Ascending aorta (tissue), 2 donors: ENCODE results near the gene TMEM186. TPM values are rescaled to one million over a fixed set of nuclear protein-coding genes. Genes with fewer than 3 reads are reported as not detected.
"Not testable (repeated sequence)": the region's sequence is repeated elsewhere in the genome, so short reads cannot be mapped to it uniquely, and the experiment has no call there.

ENCODE experiments used
- DNase-seq, 2 donors: peaks; one replicate each; pipeline ENCODE4 v3.0.0-alpha.2; 2019; ENCODE audit warnings: low spot score in 2 of 2
- H3K27ac ChIP-seq, 2 donors: fragments of 200-600 bp; sonication (generic); one replicate each; pipeline ENCODE4 v1.5.1; 2016 to 2017; ENCODE audit warnings: mild to moderate bottlenecking in 1 of 2
- H3K27me3 ChIP-seq: fragments of 200-600 bp; sonication (generic); one replicate; pipeline ENCODE4 v1.5.1; 2017
- H3K36me3 ChIP-seq, 2 donors: fragments of 200-600 bp; sonication (generic); one replicate each; pipeline ENCODE4 v1.5.1; 2016
- H3K4me1 ChIP-seq, 2 donors: fragments of 200-600 bp; sonication (generic); one replicate each; pipeline ENCODE4 v1.5.1; 2016 to 2017; ENCODE audit warnings: mild to moderate bottlenecking in 1 of 2
- H3K4me3 ChIP-seq, 2 donors: fragments of 200-600 bp; sonication (generic); one replicate each; pipeline ENCODE4 v1.5.1; 2016 to 2017; ENCODE audit warnings: mild to moderate bottlenecking in 1 of 2
- H3K9me3 ChIP-seq, 2 donors: fragments of 200-600 bp; sonication (generic); one replicate each; pipeline ENCODE4 v1.5.1; 2016
- CTCF ChIP-seq, 3 experiments: fragments of 200-600 bp in 2 of 3; fragments of 450-650 bp in 1 of 3; sonication (generic) in 2 of 3; IDR thresholded peaks; one replicate each; pipeline ENCODE4 v1.5.1; 2016 to 2019; ENCODE audit warnings: antibody characterized with exemption in 3 of 3, mild to moderate bottlenecking in 1 of 3, moderate library complexity in 1 of 3
- intact Hi-C: fragments of 100-400 bp; cut with DNase I; formaldehyde crosslinking; loops from one replicate; pipeline ENCODE4 v1.15.1; 2023
- total RNA-seq: library from RNA; depleted of rRNA; stranded (reverse); fragments of >200 nt; gene quantifications from one replicate; pipeline ENCODE4 v1.1.0, GENCODE V29; 2016

TMEM186 gene
- total RNA-seq, 1 donor from 2014 or later: 1.5 TPM

- Histone ChIP-seq H3K27me3 (no peaks in the 10 kb centered on the region), H3K4me3 (no peak overlapping the region), H3K36me3 (peaks cover 6 to 22% of the 10 kb centered on the region in 2 donors), H3K9me3 (no peaks in the 10 kb centered on the region), H3K4me1 (no peaks in the 10 kb centered on the region), H3K27ac (no peak overlapping the region)
- no peak for TF ChIP-seq CTCF (IDR thresholded peaks at IDR 0.05)
- DNase-seq: no peak
- intact Hi-C loops: no loop called here
Observed at GRCh38 chr16:8756755-8757154, 40.7 kb downstream of the TMEM186 start.

GRCh38 chr16:8753416-8754054, 43.9 kb downstream of the TMEM186 start:
- DNase-seq: no peak
- peaks cover 7 to 15% of the 10 kb centered on the region in 2 donors for H3K36me3 ChIP-seq
- no peaks in the 10 kb centered on the region for H3K9me3 ChIP-seq
- no peaks in the 10 kb centered on the region for H3K27me3 ChIP-seq
- H3K27ac ChIP-seq: no peak overlapping the region
- intact Hi-C loops: no loop called here
- no peak for TF ChIP-seq CTCF (IDR thresholded peaks at IDR 0.05)
- H3K4me1 ChIP-seq: no peaks in the 10 kb centered on the region
- H3K4me3 ChIP-seq: no peak overlapping the region

GRCh38 chr16:8752706-8753105, 44.7 kb downstream of the TMEM186 start:
- DNase-seq: no peak
- Histone ChIP-seq H3K36me3 (peaks cover 7 to 14% of the 10 kb centered on the region in 2 donors), H3K4me1 (no peaks in the 10 kb centered on the region), H3K27me3 (no peaks in the 10 kb centered on the region), H3K9me3 (no peaks in the 10 kb centered on the region), H3K4me3 (no peak overlapping the region), H3K27ac (no peak overlapping the region)
- TF ChIP-seq CTCF (IDR thresholded peaks at IDR 0.05): no peak
- intact Hi-C loops: no loop called here

- H3K4me3 ChIP-seq: no peak overlapping the region
- H3K36me3 ChIP-seq: peaks cover 7 to 8% of the 10 kb centered on the region in 2 donors
- H3K27me3 ChIP-seq: no peaks in the 10 kb centered on the region
- no peak for DNase-seq
- H3K4me1 ChIP-seq: no peaks in the 10 kb centered on the region
- H3K27ac ChIP-seq: no peak overlapping the region
- intact Hi-C loops: no loop called here
- H3K9me3 ChIP-seq: no peaks in the 10 kb centered on the region
- no peak for TF ChIP-seq CTCF (IDR thresholded peaks at IDR 0.05)
Observed at GRCh38 chr16:8751481-8752311, 45.7 kb downstream of the TMEM186 start.

- H3K4me3 ChIP-seq, H3K4me1 ChIP-seq, H3K27ac ChIP-seq, H3K9me3 ChIP-seq, H3K36me3 ChIP-seq, H3K27me3 ChIP-seq, DNase-seq, intact Hi-C loops: not testable (repeated sequence)
Observed at GRCh38 chr16:8748944-8749343, 48.5 kb downstream of the TMEM186 start.

Other genes with a start within 250 kb of the TMEM186 start
- not detected for gene TMEM114, start 207.1 kb downstream of the TMEM186 start, total RNA-seq
- 31.7 TPM for gene METTL22, start 175.9 kb downstream of the TMEM186 start, total RNA-seq
- 1.8 TPM for gene ABAT, start 123.0 kb downstream of the TMEM186 start, total RNA-seq
- gene PMM2, start 200 bp upstream of the TMEM186 start, total RNA-seq: 17.9 TPM
- gene CARHSP1, start 71.4 kb upstream of the TMEM186 start, total RNA-seq: 151 TPM
- gene LITAFD, start 84.7 kb upstream of the TMEM186 start, total RNA-seq: not detected
- gene USP7, start 166.3 kb upstream of the TMEM186 start, total RNA-seq: 55.3 TPM